ENCODE measurements around the gene PDCL2. TPM values are rescaled to one million over a fixed set of nuclear protein-coding genes. Genes with fewer than 3 reads are reported as not detected.

Gene PDCL2
- total RNA-seq, 1 donor from 2014 or later: not detected

DNA sequence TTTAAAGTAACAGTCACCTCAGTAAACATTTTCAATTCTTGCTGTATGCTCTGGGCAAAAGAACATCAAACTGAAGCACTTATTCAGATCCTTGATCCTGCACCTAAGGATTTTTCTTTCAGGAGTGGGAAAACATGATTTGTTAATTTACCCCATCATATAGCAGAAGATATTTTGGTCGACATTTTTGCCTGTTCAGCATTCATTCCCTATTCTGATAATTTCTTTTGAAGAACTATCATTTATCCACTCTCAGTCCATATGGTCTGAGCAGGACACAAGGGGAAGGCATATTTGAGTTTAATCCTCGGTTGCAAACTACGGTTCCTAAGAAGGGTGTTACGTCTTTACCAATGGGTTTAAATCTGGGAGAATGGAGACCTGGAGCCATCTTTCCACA, 44.1 kb downstream of the PDCL2 start:
- no peak for ATAC-seq
- no peaks in the 10 kb centered on the region for H3K9me3 ChIP-seq
- no peak for DNase-seq
- no peaks in the 10 kb centered on the region for H3K27me3 ChIP-seq
- TF ChIP-seq, protein P1, sequence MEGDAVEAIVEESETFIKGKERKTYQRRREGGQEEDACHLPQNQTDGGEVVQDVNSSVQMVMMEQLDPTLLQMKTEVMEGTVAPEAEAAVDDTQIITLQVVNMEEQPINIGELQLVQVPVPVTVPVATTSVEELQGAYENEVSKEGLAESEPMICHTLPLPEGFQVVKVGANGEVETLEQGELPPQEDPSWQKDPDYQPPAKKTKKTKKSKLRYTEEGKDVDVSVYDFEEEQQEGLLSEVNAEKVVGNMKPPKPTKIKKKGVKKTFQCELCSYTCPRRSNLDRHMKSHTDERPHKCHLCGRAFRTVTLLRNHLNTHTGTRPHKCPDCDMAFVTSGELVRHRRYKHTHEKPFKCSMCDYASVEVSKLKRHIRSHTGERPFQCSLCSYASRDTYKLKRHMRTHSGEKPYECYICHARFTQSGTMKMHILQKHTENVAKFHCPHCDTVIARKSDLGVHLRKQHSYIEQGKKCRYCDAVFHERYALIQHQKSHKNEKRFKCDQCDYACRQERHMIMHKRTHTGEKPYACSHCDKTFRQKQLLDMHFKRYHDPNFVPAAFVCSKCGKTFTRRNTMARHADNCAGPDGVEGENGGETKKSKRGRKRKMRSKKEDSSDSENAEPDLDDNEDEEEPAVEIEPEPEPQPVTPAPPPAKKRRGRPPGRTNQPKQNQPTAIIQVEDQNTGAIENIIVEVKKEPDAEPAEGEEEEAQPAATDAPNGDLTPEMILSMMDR (IDR thresholded peaks at IDR 0.05): no peak
- intact Hi-C loops (cut with DNase I): no loop called here
- peak overlapping the region; percentile 94 for H3K27ac ChIP-seq
- H3K4me1 ChIP-seq: peaks cover 13% of the 10 kb centered on the region
- H3K36me3 ChIP-seq: no peaks in the 10 kb centered on the region
- H3K4me3 ChIP-seq: peak overlapping the region; percentile 92

DNA sequence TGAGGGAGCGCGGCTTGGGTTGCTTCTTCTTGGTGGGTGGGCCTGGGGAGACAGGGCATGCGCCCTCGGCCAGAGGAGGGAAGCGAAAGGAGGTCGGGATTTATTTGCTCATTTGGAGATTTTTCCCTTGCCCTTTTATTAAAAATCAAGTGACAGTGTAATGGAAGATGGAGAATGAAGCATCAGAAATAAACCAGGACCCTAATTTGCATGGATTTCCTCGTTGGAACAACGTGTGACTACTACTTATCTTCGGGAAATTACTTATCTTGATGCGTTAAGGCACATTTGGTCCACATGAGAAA, 44.6 kb downstream of the PDCL2 start:
- peaks cover 13% of the 10 kb centered on the region for H3K4me1 ChIP-seq
- no peaks in the 10 kb centered on the region for H3K27me3 ChIP-seq
- H3K4me3 ChIP-seq: peak overlapping the region; percentile 92
- H3K36me3 ChIP-seq: no peaks in the 10 kb centered on the region
- intact Hi-C loops (cut with DNase I): no loop called here
- TF ChIP-seq, protein P1 (IDR thresholded peaks at IDR 0.05): no peak
- ATAC-seq (no peak), DNase-seq (no peak)
- H3K9me3 ChIP-seq: no peaks in the 10 kb centered on the region
- peak overlapping the region; percentile 94 for H3K27ac ChIP-seq

- intact Hi-C loops (cut with DNase I): no loop called here
- peak within 1 kb of the TSS; percentile 92 for H3K4me3 ChIP-seq
- peak; percentile 96 for DNase-seq
- H3K36me3 ChIP-seq: no peaks in the 10 kb centered on the region
- peak within 1 kb of the TSS; percentile 94 for H3K27ac ChIP-seq
- peaks cover 13% of the 10 kb centered on the region for H3K4me1 ChIP-seq
- peak; percentile 91 for ATAC-seq
- H3K9me3 ChIP-seq: no peaks in the 10 kb centered on the region
- no peaks in the 10 kb centered on the region for H3K27me3 ChIP-seq
- TF ChIP-seq, protein P1 (IDR thresholded peaks at IDR 0.05): peak; percentile 57
Measured at GRCh38 chr4:55546756-55547465, 45.1 kb downstream of the PDCL2 start, which contains the start of gene CLOCK. Gene CLOCK (minus strand): TSS chr4:55546909. CDS start chr4:55482785, 64,124 bp downstream.

DNA sequence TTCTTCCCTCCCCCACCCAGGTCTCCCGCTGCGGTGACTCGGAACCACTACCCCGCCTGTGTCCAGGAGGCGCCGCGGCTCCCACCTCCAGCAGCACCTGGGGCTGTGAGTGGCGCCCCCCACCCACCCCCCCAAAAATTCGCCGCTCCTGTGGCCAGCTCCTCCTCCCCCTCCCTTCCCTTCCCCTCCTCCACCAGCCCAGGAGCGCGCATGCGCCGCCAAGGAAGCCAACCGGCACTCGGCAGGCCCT, 45.6 kb downstream of the PDCL2 start:
- Histone ChIP-seq H3K27me3 (no peaks in the 10 kb centered on the region), H3K4me1 (peaks cover 13% of the 10 kb centered on the region), H3K27ac (peak overlapping the region; percentile 94), H3K9me3 (no peaks in the 10 kb centered on the region), H3K4me3 (peak overlapping the region; percentile 92), H3K36me3 (no peaks in the 10 kb centered on the region)
- peak; percentile 87 for ATAC-seq
- DNase-seq: no peak
- TF ChIP-seq, protein P1 (IDR thresholded peaks at IDR 0.05): no peak
- intact Hi-C loops (cut with DNase I): no loop called here

GRCh38 chr4:55545641-55546505, 46.2 kb downstream of the PDCL2 start:
- Histone ChIP-seq H3K4me3 (peak overlapping the region; percentile 92), H3K36me3 (no peaks in the 10 kb centered on the region), H3K27me3 (no peaks in the 10 kb centered on the region), H3K9me3 (no peaks in the 10 kb centered on the region), H3K4me1 (peaks cover 13% of the 10 kb centered on the region), H3K27ac (peak overlapping the region; percentile 94)
- DNase-seq: peak; percentile 93
- TF ChIP-seq, protein P1 (IDR thresholded peaks at IDR 0.05): no peak
- intact Hi-C loops (cut with DNase I): no loop called here
- peak; percentile 86 for ATAC-seq
